WTC11 (cell line): ENCODE measurements around the gene NCL. TPM values are rescaled to one million over a fixed set of nuclear protein-coding genes. Genes with fewer than 3 reads are reported as not detected.
A peak's percentile ranks its signal among the peaks of the same experiment; 100 is the strongest.

Experiments used
- ATAC-seq: fragments of 200-7000 bp; cut with Tn5 transposase; 2 replicates; pipeline ENCODE4 v1.10.0; 2021; ENCODE audit warnings: mild to moderate bottlenecking, moderate library complexity
- CTCF ChIA-PET: fragments of 300-600 bp; sonication (Branson Sonifier 250); formaldehyde crosslinking; loops from one replicate; lab custom pipeline; 2021; ENCODE audit warnings: antibody characterized with exemption; lab: Charles Lee
- POLR2A ChIA-PET: fragments of 350-600 bp; sonication (Branson Sonifier 250); formaldehyde crosslinking; loops from one replicate; lab custom pipeline; 2021; ENCODE audit warnings: antibody characterized with exemption; lab: Charles Lee
- DNase-seq: peaks from one replicate; pipeline ENCODE4 v3.0.0; 2021; ENCODE audit warnings: low spot score
- H3K27ac Mint-ChIP-seq: 2 replicates; pipeline ENCODE4 v1.8.0; 2021; ENCODE audit warnings: mixed read lengths
- H3K27me3 Mint-ChIP-seq: 2 replicates; pipeline ENCODE4 v1.8.0; 2021; ENCODE audit warnings: low read depth, mild to moderate bottlenecking, moderate library complexity, mixed read lengths
- H3K36me3 Mint-ChIP-seq: 2 replicates; pipeline ENCODE4 v1.8.0; 2021; ENCODE audit warnings: mixed read lengths
- H3K4me1 Mint-ChIP-seq: 2 replicates; pipeline ENCODE4 v1.8.0; 2022; ENCODE audit warnings: mixed read lengths
- H3K4me3 Mint-ChIP-seq: 2 replicates; pipeline ENCODE4 v1.8.0; 2021; ENCODE audit warnings: mild to moderate bottlenecking, moderate library complexity, mixed read lengths
- H3K9me3 Mint-ChIP-seq: 2 replicates; pipeline ENCODE4 v1.8.0; 2021; ENCODE audit warnings: mixed read lengths
- AFF4 ChIP-seq: sonication (generic); formaldehyde crosslinking; IDR thresholded peaks from 2 replicates; pipeline ENCODE4 v1.8.1; 2023; ENCODE audit warnings: mild to moderate bottlenecking, missing genetic modification reagents, borderline replicate concordance
- ATF1 ChIP-seq: sonication (generic); formaldehyde crosslinking; IDR thresholded peaks from 2 replicates; pipeline ENCODE4 v1.8.1; 2023; ENCODE audit warnings: mild to moderate bottlenecking, moderate library complexity, missing genetic modification reagents
- E2F1 ChIP-seq: sonication (generic); formaldehyde crosslinking; IDR thresholded peaks from 2 replicates; pipeline ENCODE4 v1.8.0; 2022; ENCODE audit warnings: mild to moderate bottlenecking, missing genetic modification reagents
- EMX1 ChIP-seq: fragments of 250-450 bp; sonication (Bioruptor Pico); IDR thresholded peaks from 2 replicates; pipeline ENCODE4 v1.8.0; 2021; ENCODE audit warnings: mild to moderate bottlenecking
- ERG ChIP-seq: fragments of 250-450 bp; sonication (Bioruptor Pico); IDR thresholded peaks from 2 replicates; pipeline ENCODE4 v1.8.0; 2021; ENCODE audit warnings: mild to moderate bottlenecking
- ESRRA ChIP-seq: sonication (generic); formaldehyde crosslinking; IDR thresholded peaks from 2 replicates; pipeline ENCODE4 v1.8.1; 2022; ENCODE audit warnings: mild to moderate bottlenecking, missing genetic modification reagents, borderline replicate concordance
- FOXK1 ChIP-seq: sonication (generic); formaldehyde crosslinking; IDR thresholded peaks from 2 replicates; pipeline ENCODE4 v1.8.0; 2022; ENCODE audit warnings: mild to moderate bottlenecking, moderate library complexity, missing genetic modification reagents
- HMGXB4 ChIP-seq: sonication (generic); formaldehyde crosslinking; IDR thresholded peaks from 2 replicates; pipeline ENCODE4 v1.8.1; 2023; ENCODE audit warnings: mild to moderate bottlenecking, moderate library complexity, missing genetic modification reagents
- NFE2L1 ChIP-seq: sonication (generic); formaldehyde crosslinking; IDR thresholded peaks from 2 replicates; pipeline ENCODE4 v1.8.1; 2023; ENCODE audit warnings: missing genetic modification reagents
- NR2C2 ChIP-seq: sonication (generic); formaldehyde crosslinking; IDR thresholded peaks from 2 replicates; pipeline ENCODE4 v1.8.0; 2022; ENCODE audit warnings: mild to moderate bottlenecking, missing genetic modification reagents
- PREB ChIP-seq: sonication (generic); formaldehyde crosslinking; IDR thresholded peaks from 2 replicates; pipeline ENCODE4 v1.8.1; 2022; ENCODE audit warnings: mild to moderate bottlenecking, missing genetic modification reagents, moderate library complexity, borderline replicate concordance
- STAT6 ChIP-seq: sonication (generic); formaldehyde crosslinking; conservative IDR thresholded peaks from 2 replicates; pipeline ENCODE4 v1.8.1; 2023; ENCODE audit warnings: mild to moderate bottlenecking, low read depth, missing genetic modification reagents, moderate library complexity
- TEAD1 ChIP-seq: sonication (generic); formaldehyde crosslinking; IDR thresholded peaks from 2 replicates; pipeline ENCODE4 v1.8.0; 2022; ENCODE audit warnings: mild to moderate bottlenecking, missing genetic modification reagents
- TP53 ChIP-seq: sonication (generic); formaldehyde crosslinking; IDR thresholded peaks from 2 replicates; pipeline ENCODE4 v1.8.1; 2023; ENCODE audit warnings: mild to moderate bottlenecking, missing genetic modification reagents
- ZBTB21 ChIP-seq: sonication (generic); formaldehyde crosslinking; IDR thresholded peaks from 2 replicates; pipeline ENCODE4 v1.8.1; 2023; ENCODE audit warnings: mild to moderate bottlenecking, missing genetic modification reagents, borderline replicate concordance
- ZBTB43 ChIP-seq: sonication (generic); formaldehyde crosslinking; IDR thresholded peaks from 2 replicates; pipeline ENCODE4 v1.8.1; 2023; ENCODE audit warnings: mild to moderate bottlenecking, missing genetic modification reagents
- ZNF317 ChIP-seq: sonication (generic); formaldehyde crosslinking; IDR thresholded peaks from 2 replicates; pipeline ENCODE4 v1.8.1; 2023; ENCODE audit warnings: low read depth, mild to moderate bottlenecking, moderate library complexity, missing genetic modification reagents, borderline replicate concordance
- ZNF512 ChIP-seq: sonication (generic); formaldehyde crosslinking; IDR thresholded peaks from 2 replicates; pipeline ENCODE4 v1.8.1; 2022; ENCODE audit warnings: missing genetic modification reagents, borderline replicate concordance
- total RNA-seq: library from RNA; stranded (reverse); gene quantifications from 3 replicates; pipeline ENCODE4 v1.2.3, GENCODE V29; 2021

The NCL gene
- total RNA-seq, 1 experiment from 2014 or later, result 1,223 TPM

GRCh38 chr2:231464576-231465540 is 574 bp upstream of the NCL start (continued):
- peak; percentile 27; the same call in 1 of the 2 replicates for TF ChIP-seq AFF4
- 0 out of 2 replicates have a peak, but pooled peaks have one; percentile 10 for TF ChIP-seq TEAD1 (CRISPR knock-in tag)
- TF ChIP-seq ZNF512 (CRISPR knock-in tag), result no peak
- 0 out of 2 replicates have a peak, but pooled peaks have one; percentile 49 for TF ChIP-seq PREB
- no peak for TF ChIP-seq ERG (CRISPR knock-in tag)
- TF ChIP-seq ESRRA, result peak; percentile 76; the same call in 1 of the 2 replicates
- TF ChIP-seq TP53 (CRISPR knock-in tag), result no peak
- TF ChIP-seq ZBTB43 (CRISPR knock-in tag), result no peak
- TF ChIP-seq E2F1, result peak; percentile 51; the same call in 1 of the 2 replicates
- TF ChIP-seq FOXK1, result peak; percentile 10

- H3K4me3 Mint-ChIP-seq, result peak overlapping the region; percentile 98
- ATAC-seq, result no peak
- CTCF ChIA-PET, result interaction anchor here (1.0 to 1.4 kb wide), 3 partner anchors 11 to 406 kb away, joined by 3 read pairs; partner anchors contain the start of gene PSMD1
- TF ChIP-seq ATF1 (CRISPR knock-in tag) (no peak), NR2C2 (CRISPR knock-in tag) (no peak), HMGXB4 (CRISPR knock-in tag) (no peak), EMX1 (CRISPR knock-in tag) (no peak), NFE2L1 (no peak), ZBTB21 (no peak), ZNF317 (CRISPR knock-in tag) (no peak), STAT6 (CRISPR knock-in tag) (no peak)
These were observed 1.4 kb downstream of the NCL start for GRCh38 chr2:231462729-231463465.

More at GRCh38 chr2:231462729-231463465, 1.4 kb downstream of the NCL start:
- H3K4me1 Mint-ChIP-seq, result peaks cover 47% of the 10 kb centered on the region
- POLR2A ChIA-PET, result interaction anchor here (0.6 to 3.2 kb wide), 5 partner anchors 9 to 673 kb away, joined by 3 to 57 read pairs (median 5); no protein-coding TSS in a partner anchor
- H3K9me3 Mint-ChIP-seq, result no peaks in the 10 kb centered on the region
- peak overlapping the region; percentile 99 for H3K27ac Mint-ChIP-seq
- H3K27me3 Mint-ChIP-seq, result 0 out of 2 replicates have a peak, but pooled peaks cover 3% of the 10 kb centered on the region
- no peak for DNase-seq
- peaks cover 62% of the 10 kb centered on the region for H3K36me3 Mint-ChIP-seq
